DOHH2 (cell line): ENCODE measurements around the gene GSG1L.

Experiments used
- CTCF ChIP-seq: fragments of 200-600 bp; sonication (generic); IDR thresholded peaks from one replicate; pipeline ENCODE4 v1.5.1; 2014; ENCODE audit warnings: antibody characterized with exemption, mild to moderate bottlenecking, low read depth, low read length; ENCODE audit not compliant: poor library complexity, severe bottlenecking
- EZH2phosphoT487 ChIP-seq: fragments of 200-600 bp; sonication (generic); IDR thresholded peaks from 2 replicates; pipeline ENCODE4 v1.6.1; 2017; ENCODE audit warnings: borderline replicate concordance, mild to moderate bottlenecking, antibody characterized with exemption, low read length, moderate library complexity, mixed read lengths

GRCh38 chr16:28052274-28053128 is 11.0 kb downstream of the GSG1L start:
- TF ChIP-seq CTCF (no peak), EZH2phosphoT487 (no peak)
